Body of pancreas (tissue), 4 donors: ENCODE data around the gene CLSTN2.

ENCODE experiments used
- POLR2A ChIP-seq, 3 donors: fragments of 450-650 bp; IDR thresholded peaks; one replicate each; pipeline ENCODE4 v1.6.1; 2016; ENCODE audit warnings: antibody characterized with exemption in 3 of 3, mild to moderate bottlenecking in 2 of 3
- TF ChIP-seq, protein P1 (sequence below), 7 experiments: fragments of 450-650 bp in 4 of 7; fragments of 200-600 bp in 3 of 7; sonication (generic) in 3 of 7; IDR thresholded peaks; one replicate each; pipeline ENCODE4 v1.5.1; 2016 to 2019; ENCODE audit warnings: antibody characterized with exemption in 7 of 7

DNA sequence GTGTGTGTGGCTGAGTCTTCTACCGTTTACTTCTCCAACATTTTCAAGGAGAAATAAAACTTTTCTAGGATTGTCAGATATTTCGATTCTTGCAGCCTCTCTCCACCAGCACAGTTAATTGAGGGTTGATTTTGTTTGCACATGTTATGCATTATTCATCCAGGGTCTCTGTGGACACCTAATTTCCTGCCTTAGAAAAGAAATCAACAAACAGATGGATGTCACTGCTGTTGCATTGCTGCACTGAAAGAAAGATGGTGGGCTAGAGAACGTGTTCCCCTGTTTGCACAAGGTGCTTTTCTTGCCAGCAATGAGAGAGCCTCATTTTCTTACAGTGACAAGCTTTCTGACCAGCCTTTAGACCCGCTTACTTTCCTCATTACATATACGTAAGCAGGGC is 150.0 kb downstream of the CLSTN2 start:
- TF ChIP-seq, protein P1, sequence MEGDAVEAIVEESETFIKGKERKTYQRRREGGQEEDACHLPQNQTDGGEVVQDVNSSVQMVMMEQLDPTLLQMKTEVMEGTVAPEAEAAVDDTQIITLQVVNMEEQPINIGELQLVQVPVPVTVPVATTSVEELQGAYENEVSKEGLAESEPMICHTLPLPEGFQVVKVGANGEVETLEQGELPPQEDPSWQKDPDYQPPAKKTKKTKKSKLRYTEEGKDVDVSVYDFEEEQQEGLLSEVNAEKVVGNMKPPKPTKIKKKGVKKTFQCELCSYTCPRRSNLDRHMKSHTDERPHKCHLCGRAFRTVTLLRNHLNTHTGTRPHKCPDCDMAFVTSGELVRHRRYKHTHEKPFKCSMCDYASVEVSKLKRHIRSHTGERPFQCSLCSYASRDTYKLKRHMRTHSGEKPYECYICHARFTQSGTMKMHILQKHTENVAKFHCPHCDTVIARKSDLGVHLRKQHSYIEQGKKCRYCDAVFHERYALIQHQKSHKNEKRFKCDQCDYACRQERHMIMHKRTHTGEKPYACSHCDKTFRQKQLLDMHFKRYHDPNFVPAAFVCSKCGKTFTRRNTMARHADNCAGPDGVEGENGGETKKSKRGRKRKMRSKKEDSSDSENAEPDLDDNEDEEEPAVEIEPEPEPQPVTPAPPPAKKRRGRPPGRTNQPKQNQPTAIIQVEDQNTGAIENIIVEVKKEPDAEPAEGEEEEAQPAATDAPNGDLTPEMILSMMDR (IDR thresholded peaks at IDR 0.05): no peak
- no peak for TF ChIP-seq POLR2A (IDR thresholded peaks at IDR 0.05)
